Cerebellar cortex (tissue), 1 donor: Measurements from ENCODE around the gene FCN1.
"Not testable (repeated sequence)": the region's sequence is repeated elsewhere in the genome, so short reads cannot be mapped to it uniquely, and the experiment has no call there.

ENCODE experiments used
- DNase-seq: peaks from one replicate; pipeline ENCODE4 v3.0.0-alpha.2; 2015; ENCODE audit warnings: low spot score

The FCN1 gene

DNA sequence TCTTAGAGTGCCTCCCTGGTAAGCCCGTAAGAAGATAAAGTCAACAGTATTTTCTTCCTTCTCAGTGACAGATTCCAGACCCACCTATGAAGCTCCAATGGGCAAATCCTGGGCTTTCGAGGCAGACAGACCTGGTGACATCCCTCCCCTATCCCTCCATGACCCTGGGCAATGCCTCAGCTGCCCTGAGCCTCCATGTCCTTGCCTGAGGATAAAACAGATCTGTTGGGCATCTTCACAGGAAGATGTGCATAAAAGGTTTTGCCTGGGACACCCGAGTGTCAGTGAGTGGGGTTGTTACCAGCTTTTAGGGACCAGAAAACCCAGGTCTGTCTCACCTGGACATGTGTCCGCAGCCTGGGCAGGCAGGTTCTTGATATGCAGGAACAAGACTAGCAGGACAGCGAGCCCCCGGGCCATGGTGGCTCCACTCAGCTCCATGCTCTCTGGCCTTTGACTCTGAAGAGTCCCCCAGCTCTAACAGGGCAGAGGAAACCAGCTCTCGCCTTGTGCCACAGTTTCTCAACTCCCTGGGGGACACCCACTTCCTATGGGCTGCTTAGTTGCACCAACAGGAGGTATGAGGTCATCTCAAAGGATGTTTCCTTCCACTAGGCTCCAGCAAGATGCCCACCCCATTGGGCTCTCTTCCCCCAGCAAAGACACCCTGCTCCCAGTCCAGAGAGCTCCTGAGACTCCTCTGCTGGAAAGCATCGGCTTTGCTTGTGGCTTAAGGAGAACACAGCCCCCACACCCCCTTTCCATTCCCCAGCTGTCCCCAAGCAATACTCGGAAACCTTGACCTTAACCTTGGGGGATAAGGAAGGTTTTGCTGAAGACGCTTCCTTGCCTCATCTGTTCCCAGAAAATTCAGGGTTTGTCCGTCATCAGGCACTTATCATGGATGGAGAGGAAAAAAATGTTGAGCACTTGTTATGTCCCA, at the start of gene FCN1:
FCN1 (minus strand) TSS at position 482 of the 943 bp plus-strand sequence; CDS start at position 441, 41 bp downstream.
- no peak for DNase-seq

GRCh38 chr9:134966697-134967546, 49.2 kb upstream of the FCN1 start:
- DNase-seq: no peak

- DNase-seq: no peak
Measured at GRCh38 chr9:134966270-134966669, 48.6 kb upstream of the FCN1 start.

DNA sequence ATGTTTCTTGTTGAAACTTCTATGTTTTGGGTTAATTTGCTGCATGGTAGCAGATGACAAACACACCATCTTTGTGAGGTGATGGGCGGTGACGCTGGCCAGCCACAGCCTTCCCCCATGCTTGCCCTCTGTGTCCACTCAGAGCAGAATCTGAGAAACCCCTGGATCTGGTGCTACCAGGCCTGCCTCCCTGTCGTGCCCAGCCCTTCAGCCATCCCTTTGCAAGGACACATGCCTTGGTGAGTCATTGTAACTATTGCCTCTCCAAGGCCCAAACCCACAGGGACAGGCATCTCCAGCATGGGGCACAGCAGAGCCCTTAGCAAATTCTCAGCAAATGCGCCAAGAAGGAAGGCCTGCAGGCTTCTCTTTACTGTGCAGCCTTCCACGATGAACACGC, 48.1 kb upstream of the FCN1 start:
- no peak for DNase-seq

GRCh38 chr9:134965411-134965810, 47.7 kb upstream of the FCN1 start:
- DNase-seq: no peak

DNA sequence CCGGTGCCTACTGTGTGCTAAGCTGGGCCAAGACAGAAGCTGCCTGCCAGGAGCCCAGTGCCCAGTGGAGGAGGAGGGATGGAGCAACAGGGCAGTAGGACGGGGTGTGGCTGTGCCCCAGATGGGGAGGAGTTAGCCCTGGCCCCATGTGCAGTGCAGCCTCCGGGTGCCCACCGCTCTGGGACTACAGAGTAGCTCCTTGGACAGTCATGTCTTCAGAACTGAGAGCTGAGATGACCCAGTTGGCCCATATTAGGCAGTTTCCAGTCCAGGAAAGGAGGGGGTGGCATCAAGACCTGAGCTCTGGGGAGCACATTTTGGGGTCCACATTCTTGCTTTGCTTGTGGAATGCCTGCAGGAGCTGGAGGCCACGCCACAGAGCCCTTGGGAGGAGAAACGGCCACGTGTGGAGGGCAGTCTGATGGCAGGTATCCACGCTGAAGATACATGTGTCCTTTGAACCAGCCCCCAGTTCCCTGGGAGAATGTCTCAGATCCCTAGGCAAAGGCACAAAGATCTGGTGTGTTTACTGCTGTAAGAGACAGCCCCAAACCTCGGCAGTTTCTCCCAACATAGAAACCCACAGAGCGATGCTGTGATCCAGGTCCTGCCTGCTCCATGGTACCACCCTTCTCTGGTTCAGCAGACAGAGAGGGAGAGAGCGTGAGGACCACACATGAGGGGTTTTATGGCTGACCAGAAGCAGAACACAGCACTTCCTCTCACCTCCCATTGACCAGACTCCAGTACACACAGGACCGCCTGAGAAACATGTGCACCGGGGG, 46.8 kb upstream of the FCN1 start:
- no peak for DNase-seq

- no peak for DNase-seq
Measured at GRCh38 chr9:134963546-134963945, 45.8 kb upstream of the FCN1 start.

- no peak for DNase-seq
Measured at GRCh38 chr9:134962973-134963364, 45.3 kb upstream of the FCN1 start.

- no peak for DNase-seq
Measured at GRCh38 chr9:134962065-134962972, 44.6 kb upstream of the FCN1 start.

DNA sequence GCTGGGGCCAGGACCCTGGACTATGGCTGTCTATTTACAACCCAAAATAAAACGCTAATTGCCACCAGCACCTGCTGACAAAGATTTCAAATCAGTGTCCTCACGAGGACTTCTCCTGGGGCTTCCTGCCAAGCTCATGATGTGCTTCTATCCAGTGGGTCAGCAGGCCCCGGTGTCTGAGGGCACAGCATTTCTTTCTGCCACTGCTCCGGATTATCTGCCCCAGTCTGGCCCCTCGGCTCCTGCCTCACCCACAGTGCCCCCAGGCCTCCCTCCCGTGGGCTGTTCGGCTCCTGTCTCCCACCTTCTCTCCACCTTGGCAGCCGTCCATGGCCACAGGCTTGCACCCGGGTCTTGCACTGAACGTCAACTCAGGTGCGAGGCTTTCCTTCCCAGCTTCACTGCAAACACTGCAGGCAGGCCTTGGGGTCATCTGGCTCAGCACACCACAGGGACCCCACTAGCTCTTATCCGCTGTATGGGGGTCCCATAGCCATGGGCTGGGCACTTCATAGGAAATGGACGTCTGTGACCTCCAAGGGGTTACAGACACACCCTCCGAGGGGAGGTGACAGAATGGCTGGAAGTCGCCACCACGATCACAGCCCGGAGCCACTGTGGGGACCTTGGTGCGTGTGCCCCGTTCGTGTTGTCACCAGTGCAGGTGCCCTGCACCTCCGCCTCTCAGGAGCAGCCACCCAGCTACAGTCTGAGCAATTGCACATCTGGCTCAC, 43.8 kb upstream of the FCN1 start:
- DNase-seq: no peak

GRCh38 chr9:134960701-134961181, 43.0 kb upstream of the FCN1 start:
- DNase-seq: no peak

- no peak for DNase-seq
Measured at GRCh38 chr9:134959971-134960310, 42.2 kb upstream of the FCN1 start.

GRCh38 chr9:134959126-134959970, 41.6 kb upstream of the FCN1 start:
- no peak for DNase-seq

DNA sequence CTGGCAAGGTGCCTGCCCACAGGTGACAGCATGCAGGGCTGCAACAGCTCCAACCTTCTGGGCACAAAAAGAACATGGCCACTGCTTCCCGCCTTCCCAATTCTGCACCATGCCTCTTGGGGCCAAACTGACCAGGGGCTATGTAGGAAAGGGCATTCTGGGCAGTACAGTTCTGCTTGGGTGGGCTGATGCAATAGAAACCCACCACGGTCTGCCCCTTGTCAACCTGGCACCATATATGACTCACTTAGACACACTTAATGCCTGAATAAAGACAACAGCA, 40.2 kb upstream of the FCN1 start:
- no peak for DNase-seq

GRCh38 chr9:134957165-134957944, 39.6 kb upstream of the FCN1 start:
- DNase-seq: no peak

DNA sequence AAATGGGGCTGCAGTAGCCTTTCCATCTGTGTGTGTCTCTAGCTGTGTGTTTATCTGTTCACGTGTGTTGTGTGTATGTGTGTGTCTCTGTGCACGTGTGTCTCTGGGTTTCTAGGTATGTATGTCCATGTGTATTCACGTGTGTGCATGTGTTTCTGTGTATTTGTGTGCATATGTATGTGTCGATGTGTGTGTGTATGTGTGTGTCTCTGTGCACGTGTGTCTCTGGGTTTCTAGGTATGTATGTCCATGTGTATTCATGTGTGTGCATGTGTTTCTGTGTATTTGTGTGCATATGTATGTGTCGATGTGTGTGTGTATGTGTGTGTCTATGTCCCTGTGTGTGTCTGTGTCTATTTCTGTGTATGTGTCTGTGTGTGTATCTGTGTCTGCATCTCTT, 38.7 kb upstream of the FCN1 start:
- not testable (repeated sequence) for DNase-seq

GRCh38 chr9:134955801-134956200, 38.1 kb upstream of the FCN1 start:
- no peak for DNase-seq

- DNase-seq: no peak
Measured at GRCh38 chr9:134955156-134955555, 37.4 kb upstream of the FCN1 start.

- DNase-seq: no peak
Measured at GRCh38 chr9:134951994-134952393, 34.3 kb upstream of the FCN1 start.
